Measurements from ENCODE around the gene AMHR2. TPM values are rescaled to one million over a fixed set of nuclear protein-coding genes. Genes with fewer than 3 reads are reported as not detected.
A peak's percentile ranks its signal among the peaks of the same experiment; 100 is the strongest.
"Not testable (repeated sequence)": the region's sequence is repeated elsewhere in the genome, so short reads cannot be mapped to it uniquely, and the experiment has no call there.

The AMHR2 gene
- total and polyA plus RNA-seq, 2 experiments from 2014 or later = 0.24 TPM; not detected in 1

GRCh38 chr12:53422247-53422646 lies 1.4 kb upstream of the AMHR2 start:
- H3K4me3 Mint-ChIP-seq; H4K20me1 ChIP-seq (replicated peaks; ENCODE audit: insufficient read depth); H3K27ac Mint-ChIP-seq: not testable (repeated sequence)

GRCh38 chr12:53424626-53425514 lies 1.2 kb downstream of the AMHR2 start:
- Histone ChIP-seq H2AFZ (no peak overlapping the region), H3K27me3 (ENCODE audit: insufficient read depth) (no peaks in the 10 kb centered on the region), H3K9me2 (ENCODE audit: insufficient read depth) (no peaks in the 10 kb centered on the region), H3K4me1 (ENCODE audit: insufficient read depth) (no peaks in the 10 kb centered on the region; the same call in 1 of the 2 replicates), H3K4me3 (no peak overlapping the region), H3F3A (replicated peaks; ENCODE audit: low read depth) (0 out of 2 replicates have a peak, but pooled peaks cover 3% of the 10 kb centered on the region), H3K27ac (ENCODE audit: low read depth) (no peak overlapping the region), H3K79me2 (replicated peaks; ENCODE audit: insufficient read depth) (no peaks in the 10 kb centered on the region), H4K20me1 (replicated peaks; ENCODE audit: insufficient read depth) (no peaks in the 10 kb centered on the region), H3K36me3 (ENCODE audit: insufficient read depth) (no peaks in the 10 kb centered on the region), H3K4me2 (no peak overlapping the region)
- peaks cover 15% of the 10 kb centered on the region for H3K4me1 Mint-ChIP-seq
- H3K9me3 Mint-ChIP-seq = no peaks in the 10 kb centered on the region
- H3K27ac Mint-ChIP-seq = no peak overlapping the region
- no peaks in the 10 kb centered on the region for H3K36me3 Mint-ChIP-seq (ENCODE audit: low read depth)
- DNase-seq (ENCODE audit: low spot score) = no peak
- H3K27me3 Mint-ChIP-seq (ENCODE audit: insufficient read depth, low read depth, poor library complexity) = peaks cover 17% of the 10 kb centered on the region
- no peak for ATAC-seq
- H3K4me3 Mint-ChIP-seq = no peak overlapping the region
- no peak for TF ChIP-seq CREB1 (CRISPR knock-in tag; IDR thresholded peaks at IDR 0.05; ENCODE audit: low read depth)

More at GRCh38 chr12:53422247-53422646, 1.4 kb upstream of the AMHR2 start:
- not testable (repeated sequence) for H3K27me3 ChIP-seq (ENCODE audit: insufficient read depth); ATAC-seq; H3K4me2 ChIP-seq; H2AFZ ChIP-seq; H3K9me2 ChIP-seq (ENCODE audit: insufficient read depth); DNase-seq (ENCODE audit: low spot score); H3K4me3 ChIP-seq; H3K4me1 ChIP-seq (ENCODE audit: insufficient read depth); H3K79me2 ChIP-seq (replicated peaks; ENCODE audit: insufficient read depth); H3K36me3 Mint-ChIP-seq (ENCODE audit: low read depth); H3K36me3 ChIP-seq (ENCODE audit: insufficient read depth); H3F3A ChIP-seq (replicated peaks; ENCODE audit: low read depth); H3K27ac ChIP-seq (ENCODE audit: low read depth); H3K9me3 Mint-ChIP-seq
- H3K27me3 Mint-ChIP-seq (ENCODE audit: insufficient read depth, low read depth, poor library complexity) = peaks cover 17% of the 10 kb centered on the region
- peaks cover 15% of the 10 kb centered on the region for H3K4me1 Mint-ChIP-seq

- DNase-seq (ENCODE audit: low spot score) = no peak
- H4K20me1 ChIP-seq (replicated peaks; ENCODE audit: insufficient read depth) = no peaks in the 10 kb centered on the region
- no peaks in the 10 kb centered on the region for H3K79me2 ChIP-seq (replicated peaks; ENCODE audit: insufficient read depth)
- H3K36me3 ChIP-seq (ENCODE audit: insufficient read depth) = no peaks in the 10 kb centered on the region
- TF ChIP-seq EZH2phosphoT487 (IDR thresholded peaks at IDR 0.05; ENCODE audit: unreplicated experiment) (no peak), CREB1 (CRISPR knock-in tag; IDR thresholded peaks at IDR 0.05; ENCODE audit: low read depth) (no peak)
- peaks cover 13% of the 10 kb centered on the region for H3K4me1 Mint-ChIP-seq
- H2AFZ ChIP-seq = no peak overlapping the region
- no peak overlapping the region for H3K4me3 Mint-ChIP-seq
- H3K9me2 ChIP-seq (ENCODE audit: insufficient read depth) = no peaks in the 10 kb centered on the region
- peaks cover 18% of the 10 kb centered on the region for H3K27me3 Mint-ChIP-seq (ENCODE audit: insufficient read depth, low read depth, poor library complexity)
- no peak overlapping the region for H3K27ac Mint-ChIP-seq
- H3K4me3 ChIP-seq = no peak overlapping the region
- no peak overlapping the region for H3K27ac ChIP-seq (ENCODE audit: low read depth)
- H3K9me3 Mint-ChIP-seq = no peaks in the 10 kb centered on the region
- H3F3A ChIP-seq (replicated peaks; ENCODE audit: low read depth) = 0 out of 2 replicates have a peak, but pooled peaks cover 3% of the 10 kb centered on the region
- H3K36me3 Mint-ChIP-seq (ENCODE audit: low read depth) = no peaks in the 10 kb centered on the region
- peak; percentile 8; the same call in 1 of the 3 replicates for ATAC-seq
- H3K4me1 ChIP-seq (ENCODE audit: insufficient read depth) = no peaks in the 10 kb centered on the region; the same call in 1 of the 2 replicates
- H3K27me3 ChIP-seq (ENCODE audit: insufficient read depth) = no peaks in the 10 kb centered on the region
- no peak overlapping the region for H3K4me2 ChIP-seq
Measured at GRCh38 chr12:53425515-53426150, 2.0 kb downstream of the AMHR2 start.
